H9 (cell line): ENCODE data around the gene WSCD2. TPM values are rescaled to one million over a fixed set of nuclear protein-coding genes. Genes with fewer than 3 reads are reported as not detected.

Source experiments
- DNase-seq: peaks from one replicate; pipeline ENCODE4 v3.0.0-alpha.2; 2017
- H2AFZ ChIP-seq: one replicate; pipeline ENCODE4 v1.6.1; 2013; ENCODE audit warnings: mild to moderate bottlenecking, low read length, control low read depth, moderate library complexity
- H2AK5ac ChIP-seq: 2 replicates; pipeline ENCODE4 v1.6.1; 2013; ENCODE audit warnings: low read length, control low read depth, mixed read lengths; ENCODE audit not compliant: insufficient read length
- H2BK120ac ChIP-seq: one replicate; pipeline ENCODE4 v1.6.1; 2013; ENCODE audit warnings: low read depth, mild to moderate bottlenecking, low read length, control low read depth, inconsistent platforms; ENCODE audit not compliant: poor library complexity, severe bottlenecking
- H2BK12ac ChIP-seq: 2 replicates; pipeline ENCODE4 v1.6.1; 2013; ENCODE audit warnings: low read length, control low read depth, mixed read lengths, low read depth; ENCODE audit not compliant: insufficient read length
- H2BK15ac ChIP-seq: 2 replicates; pipeline ENCODE4 v1.6.1; 2013; ENCODE audit warnings: low read depth, low read length, control low read depth
- H2BK20ac ChIP-seq: one replicate; pipeline ENCODE4 v1.6.1; 2013; ENCODE audit warnings: low read depth, mild to moderate bottlenecking, low read length, control low read depth, inconsistent platforms; ENCODE audit not compliant: poor library complexity, severe bottlenecking
- H2BK5ac ChIP-seq: 2 replicates; pipeline ENCODE4 v1.6.1; 2013; ENCODE audit warnings: low read length, control low read depth, mixed read lengths; ENCODE audit not compliant: insufficient read length
- H3K14ac ChIP-seq: 2 replicates; pipeline ENCODE4 v1.6.1; 2013; ENCODE audit warnings: low read length, control low read depth; ENCODE audit not compliant: insufficient read depth
- H3K18ac ChIP-seq: 2 replicates; pipeline ENCODE4 v1.6.1; 2013; ENCODE audit warnings: low read depth, mild to moderate bottlenecking, mixed read lengths, low read length, control low read depth; ENCODE audit not compliant: insufficient read length
- H3K23ac ChIP-seq: 2 replicates; pipeline ENCODE4 v1.6.1; 2013; ENCODE audit warnings: low read length, control low read depth, mixed read lengths, low read depth; ENCODE audit not compliant: insufficient read length
- H3K23me2 ChIP-seq: 2 replicates; pipeline ENCODE4 v1.6.1; 2013; ENCODE audit warnings: low read depth, mild to moderate bottlenecking, mixed read lengths, low read length, control low read depth; ENCODE audit not compliant: insufficient read length, poor library complexity, severe bottlenecking
- H3K27ac ChIP-seq: 2 replicates; pipeline ENCODE4 v1.5.1; 2013; ENCODE audit warnings: low read length, control low read depth, mixed read lengths, low read depth; ENCODE audit not compliant: insufficient read length
- H3K27me3 ChIP-seq: 2 replicates; pipeline ENCODE4 v1.6.1; 2013; ENCODE audit warnings: low read length, control low read depth, inconsistent platforms; ENCODE audit not compliant: insufficient read depth
- H3K4ac ChIP-seq: 2 replicates; pipeline ENCODE4 v1.6.1; 2013; ENCODE audit warnings: low read depth, mild to moderate bottlenecking, control low read depth, inconsistent platforms, low read length, moderate library complexity
- H3K4me1 ChIP-seq: 2 replicates; pipeline ENCODE4 v1.6.1; 2013; ENCODE audit warnings: low read length, control low read depth, inconsistent platforms; ENCODE audit not compliant: insufficient read depth
- H3K4me2 ChIP-seq: 2 replicates; pipeline ENCODE4 v1.6.1; 2013; ENCODE audit warnings: low read length, control low read depth, mixed read lengths; ENCODE audit not compliant: insufficient read length, insufficient read depth
- H3K56ac ChIP-seq: 2 replicates; pipeline ENCODE4 v1.6.1; 2013; ENCODE audit warnings: low read depth, mild to moderate bottlenecking, mixed read lengths, low read length, control low read depth; ENCODE audit not compliant: insufficient read length
- H3K79me1 ChIP-seq: 2 replicates; pipeline ENCODE4 v1.6.1; 2013; ENCODE audit warnings: low read depth, mild to moderate bottlenecking, moderate library complexity, low read length, control low read depth, inconsistent platforms; ENCODE audit not compliant: insufficient read depth, poor library complexity, severe bottlenecking
- H3K79me2 ChIP-seq: 2 replicates; pipeline ENCODE4 v1.6.1; 2013; ENCODE audit warnings: low read length, control low read depth, inconsistent platforms; ENCODE audit not compliant: insufficient read depth
- H3K9ac ChIP-seq: 2 replicates; pipeline ENCODE4 v1.6.1; 2013; ENCODE audit warnings: low read length, control low read depth, mixed read lengths; ENCODE audit not compliant: insufficient read length; ENCODE audit errors: extremely low read depth
- H3K9me3 ChIP-seq: one replicate; pipeline ENCODE4 v1.6.1; 2013; ENCODE audit warnings: low read depth, low read length, inconsistent platforms; ENCODE audit not compliant: control insufficient read depth
- H3T11ph ChIP-seq: one replicate; pipeline ENCODE4 v1.6.1; 2013; ENCODE audit warnings: mild to moderate bottlenecking, low read length, control low read depth, inconsistent platforms
- H4K20me1 ChIP-seq: one replicate; pipeline ENCODE4 v1.6.1; 2013; ENCODE audit not compliant: control insufficient read depth, insufficient read length, insufficient read depth
- H4K5ac ChIP-seq: 2 replicates; pipeline ENCODE4 v1.6.1; 2013; ENCODE audit warnings: low read depth, mild to moderate bottlenecking, mixed read lengths, low read length, control low read depth; ENCODE audit not compliant: insufficient read length
- H4K8ac ChIP-seq: replicated peaks from 2 replicates; pipeline ENCODE4 v1.6.1; 2013; ENCODE audit warnings: low read length, control low read depth, mixed read lengths, low read depth; ENCODE audit not compliant: insufficient read length
- H4K91ac ChIP-seq: 2 replicates; pipeline ENCODE4 v1.6.1; 2013; ENCODE audit warnings: low read depth, mild to moderate bottlenecking, moderate library complexity, mixed read lengths, low read length, control low read depth; ENCODE audit not compliant: insufficient read length
- H3K27ac Mint-ChIP-seq, 3 experiments: 2 replicates in 2 of 3; 3 replicates in 1 of 3; pipeline ENCODE4 v1.8.0; 2020 to 2021; ENCODE audit warnings: mixed read lengths in 3 of 3, mild to moderate bottlenecking in 1 of 3, moderate library complexity in 1 of 3
- H3K27me3 Mint-ChIP-seq: 2 replicates; pipeline ENCODE4 v1.8.0; 2021; ENCODE audit warnings: low read depth, mild to moderate bottlenecking, moderate library complexity, mixed read lengths
- H3K36me3 Mint-ChIP-seq, 3 experiments: 2 replicates in 2 of 3; 3 replicates in 1 of 3; pipeline ENCODE4 v1.8.0; 2020 to 2021; ENCODE audit warnings: low read depth in 3 of 3, mixed read lengths in 3 of 3; ENCODE audit not compliant: insufficient read depth in 1 of 3
- H3K4me1 Mint-ChIP-seq, 2 experiments: 2 replicates each; pipeline ENCODE4 v1.8.0; 2020; ENCODE audit warnings: mixed read lengths in 2 of 2
- H3K4me3 Mint-ChIP-seq, 2 experiments: 2 replicates in 1 of 2; 3 replicates in 1 of 2; pipeline ENCODE4 v1.8.0; 2020 to 2021; ENCODE audit warnings: mild to moderate bottlenecking in 2 of 2, mixed read lengths in 2 of 2, moderate library complexity in 1 of 2
- H3K9me3 Mint-ChIP-seq, 2 experiments: 2 replicates in 1 of 2; 3 replicates in 1 of 2; pipeline ENCODE4 v1.8.0; 2020; ENCODE audit warnings: mild to moderate bottlenecking in 2 of 2, mixed read lengths in 2 of 2, moderate library complexity in 1 of 2
- WGBS: extraction: QIAGEN DNeasy Blood & Tissue Kit; methylation state at CpG from one replicate; pipeline ENCODE4 v1.1.7; 2013; ENCODE audit warnings: missing lambda C conversion rate, low lambda C conversion rate, mixed read lengths; ENCODE audit not compliant: insufficient read length; ENCODE audit errors: extremely low coverage; 5-methylcytosine and 5-hydroxymethylcytosine counted together
- total RNA-seq: library from RNA; stranded (reverse); gene quantifications from 2 replicates; pipeline ENCODE4 v1.2.1, GENCODE V29; 2021
- TF ChIP-seq, protein P1 (sequence below): fragments of 200-600 bp; sonication (generic); conservative IDR thresholded peaks from 3 replicates; pipeline ENCODE4 v1.8.0; 2021; ENCODE audit warnings: antibody characterized with exemption, mild to moderate bottlenecking

The WSCD2 gene
- total RNA-seq, 1 experiment from 2014 or later, result 0.92 TPM

GRCh38 chr12:108148521-108149074 is 19.5 kb downstream of the WSCD2 start:
- no peaks in the 10 kb centered on the region for H3K27me3 ChIP-seq
- no peak overlapping the region for H2BK12ac ChIP-seq
- no peak for DNase-seq
- no peaks in the 10 kb centered on the region for H3K79me2 ChIP-seq
- no peak overlapping the region for H2BK120ac ChIP-seq
- Mint-ChIP-seq H3K27me3 (peaks cover 2% of the 10 kb centered on the region), H3K27ac (no peak overlapping the region), H3K4me3 (no peak overlapping the region), H3K4me1 (peaks cover 49 to 65% of the 10 kb centered on the region in 2 experiments), H3K9me3 (no peaks in the 10 kb centered on the region; a peak in 2 of 5 replicates), H3K36me3 (peaks cover 0 to 4% (median 0%) of the 10 kb centered on the region in 3 experiments; a peak in 2 of 7 replicates)
- H3K23me2 ChIP-seq, result no peaks in the 10 kb centered on the region
- H2BK15ac ChIP-seq, result no peak overlapping the region
- H3K14ac ChIP-seq, result no peak overlapping the region
- no peaks in the 10 kb centered on the region for H4K20me1 ChIP-seq
- H4K5ac ChIP-seq, result no peak overlapping the region
- H3K4me1 ChIP-seq, result peaks cover 4% of the 10 kb centered on the region; the same call in 1 of the 2 replicates
- H3K56ac ChIP-seq, result no peak overlapping the region
- H3K9me3 ChIP-seq, result no peaks in the 10 kb centered on the region
- H3K4ac ChIP-seq, result no peak overlapping the region
- no peak overlapping the region for H2BK20ac ChIP-seq
- no CpG with 5 or more reads among the region's 3 CpGs for WGBS
- no peak overlapping the region for H4K8ac ChIP-seq
- H2BK5ac ChIP-seq, result no peak overlapping the region
- no peak overlapping the region for H2AK5ac ChIP-seq
- no peak overlapping the region for H3K23ac ChIP-seq
- no peak overlapping the region for H3K9ac ChIP-seq
- no peak overlapping the region for H3T11ph ChIP-seq
- no peak overlapping the region for H3K4me2 ChIP-seq
- no peak overlapping the region for H2AFZ ChIP-seq
- no peak overlapping the region for H4K91ac ChIP-seq
- no peaks in the 10 kb centered on the region for H3K79me1 ChIP-seq
- TF ChIP-seq, protein P1, sequence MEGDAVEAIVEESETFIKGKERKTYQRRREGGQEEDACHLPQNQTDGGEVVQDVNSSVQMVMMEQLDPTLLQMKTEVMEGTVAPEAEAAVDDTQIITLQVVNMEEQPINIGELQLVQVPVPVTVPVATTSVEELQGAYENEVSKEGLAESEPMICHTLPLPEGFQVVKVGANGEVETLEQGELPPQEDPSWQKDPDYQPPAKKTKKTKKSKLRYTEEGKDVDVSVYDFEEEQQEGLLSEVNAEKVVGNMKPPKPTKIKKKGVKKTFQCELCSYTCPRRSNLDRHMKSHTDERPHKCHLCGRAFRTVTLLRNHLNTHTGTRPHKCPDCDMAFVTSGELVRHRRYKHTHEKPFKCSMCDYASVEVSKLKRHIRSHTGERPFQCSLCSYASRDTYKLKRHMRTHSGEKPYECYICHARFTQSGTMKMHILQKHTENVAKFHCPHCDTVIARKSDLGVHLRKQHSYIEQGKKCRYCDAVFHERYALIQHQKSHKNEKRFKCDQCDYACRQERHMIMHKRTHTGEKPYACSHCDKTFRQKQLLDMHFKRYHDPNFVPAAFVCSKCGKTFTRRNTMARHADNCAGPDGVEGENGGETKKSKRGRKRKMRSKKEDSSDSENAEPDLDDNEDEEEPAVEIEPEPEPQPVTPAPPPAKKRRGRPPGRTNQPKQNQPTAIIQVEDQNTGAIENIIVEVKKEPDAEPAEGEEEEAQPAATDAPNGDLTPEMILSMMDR, result no peak
- no peak overlapping the region for H3K18ac ChIP-seq
- H3K27ac ChIP-seq, result no peak overlapping the region
